K562 (cell line): ENCODE results near the gene HES3. TPM values are rescaled to one million over a fixed set of nuclear protein-coding genes. Genes with fewer than 3 reads are reported as not detected.

Source experiments
- ATAC-seq: fragments of 200-7000 bp; cut with Tn5 transposase; 3 replicates; pipeline ENCODE4 v1.9.1; 2020; ENCODE audit warnings: moderate library complexity
- BruUV-seq: library from RNA; stranded (reverse); fragments of 400-500 nt; replicated peaks from 2 replicates; lab custom pipeline; 2021; lab: Mats Ljungman, UMichigan
- CTCF ChIA-PET: fragments of 300-600 bp; formaldehyde crosslinking; extraction: SDS; loops from one replicate; lab custom pipeline; 2021; ENCODE audit warnings: low intra/inter-chr PET ratio; lab: Yijun Ruan, JAX
- POLR2A ChIA-PET: fragments of 300-600, 350-650 bp; sonication (Branson Sonifier 250); formaldehyde crosslinking; extraction: SDS; loops from one replicate; lab custom pipeline; 2021; ENCODE audit warnings: antibody characterized with exemption, inconsistent platforms; lab: Yijun Ruan, JAX
- DNase-seq, 4 experiments: peaks; one replicate each; pipeline versions ENCODE4 v3.0.0 to v3.0.0-alpha.2; 2011 to 2018; ENCODE audit warnings: low spot score in 3 of 4, mixed read lengths in 3 of 4; ENCODE audit errors: extremely low read depth in 1 of 4
- FAIRE-seq: peaks from 2 replicates; lab custom pipeline; 2011; peaks lifted over from hg19 to GRCh38; lab: Jason Lieb, UNC
- H2AFZ ChIP-seq: 2 replicates; pipeline ENCODE4 v1.6.0; 2011; ENCODE audit warnings: low read depth, low read length, control low read depth, inconsistent platforms
- H3K27ac ChIP-seq: fragments of 200-600 bp; 3 replicates; pipeline ENCODE4 v1.8.0; 2011; ENCODE audit warnings: low read depth, mild to moderate bottlenecking, control low read depth, inconsistent platforms, low read length, moderate library complexity, mixed read lengths; ENCODE audit errors: extremely low read depth
- H3K27me3 ChIP-seq, 2 experiments: fragments of 300-600 bp in 1 of 2; 2 replicates in 1 of 2; 3 replicates in 1 of 2; pipeline versions ENCODE4 v1.6.0 to v1.8.0; 2011; ENCODE audit warnings: inconsistent platforms in 2 of 2, low read length in 2 of 2, mild to moderate bottlenecking in 1 of 2, mixed read lengths in 1 of 2, moderate library complexity in 1 of 2; ENCODE audit not compliant: control insufficient read depth in 2 of 2, insufficient read depth in 2 of 2
- H3K36me3 ChIP-seq: fragments of 300-600 bp; 3 replicates; pipeline ENCODE4 v1.8.0; 2011; ENCODE audit warnings: mild to moderate bottlenecking, low read length, inconsistent platforms; ENCODE audit not compliant: control insufficient read depth, insufficient read depth
- H3K4me1 ChIP-seq, 2 experiments: fragments of 200-600 bp in 1 of 2; replicated peaks in 1 of 2; 2 replicates in 1 of 2; 3 replicates in 1 of 2; pipeline versions ENCODE4 v1.5.1 to v1.8.0; 2011; ENCODE audit warnings: inconsistent platforms in 2 of 2, low read length in 2 of 2, mild to moderate bottlenecking in 1 of 2, mixed read lengths in 1 of 2, moderate library complexity in 1 of 2; ENCODE audit not compliant: control insufficient read depth in 2 of 2, insufficient read depth in 2 of 2
- H3K4me2 ChIP-seq: 2 replicates; pipeline ENCODE4 v1.6.1; 2011; ENCODE audit warnings: low read length, control low read depth, inconsistent platforms, mixed read lengths; ENCODE audit not compliant: insufficient read depth
- H3K4me3 ChIP-seq: fragments of 200-600 bp; sonication (generic), shearing (Covaris generic); 2 replicates; pipeline ENCODE4 v1.5.1; 2016; ENCODE audit warnings: control low read depth, inconsistent platforms
- H3K79me2 ChIP-seq: fragments of 200-600 bp; 3 replicates; pipeline ENCODE4 v1.8.0; 2011; ENCODE audit warnings: low read length, inconsistent platforms; ENCODE audit not compliant: control insufficient read depth, insufficient read depth
- H3K9ac ChIP-seq, 2 experiments: 2 replicates each; pipeline versions ENCODE4 v1.6.0 to v1.6.1; 2011; ENCODE audit warnings: low read depth in 2 of 2, low read length in 2 of 2, control low read depth in 1 of 2, inconsistent platforms in 1 of 2, mild to moderate bottlenecking in 1 of 2, mixed read lengths in 1 of 2; ENCODE audit not compliant: insufficient read depth in 1 of 2
- H3K9me1 ChIP-seq: one replicate; pipeline ENCODE4 v1.6.0; 2011; ENCODE audit warnings: inconsistent platforms, mild to moderate bottlenecking, low read length, moderate library complexity; ENCODE audit not compliant: control insufficient read depth, insufficient read depth
- H3K9me3 ChIP-seq: replicated peaks from 2 replicates; pipeline ENCODE4 v1.5.1; 2011; ENCODE audit warnings: low read depth, low read length, inconsistent platforms; ENCODE audit not compliant: control insufficient read depth, insufficient read depth
- H4K20me1 ChIP-seq: replicated peaks from 2 replicates; pipeline ENCODE4 v1.6.1; 2011; ENCODE audit warnings: low read length, inconsistent platforms, mixed read lengths; ENCODE audit not compliant: control insufficient read depth, insufficient read depth
- KDM1A ChIP-seq, 2 experiments: fragments of 450-650 bp; IDR thresholded peaks; 2 replicates each; pipeline ENCODE4 v1.6.1; 2016; ENCODE audit warnings: mild to moderate bottlenecking in 2 of 2
- NR2C1 ChIP-seq, 2 experiments: fragments of 450-650 bp; IDR thresholded peaks; 2 replicates each; pipeline ENCODE4 v1.6.1; 2017; ENCODE audit warnings: mild to moderate bottlenecking in 2 of 2, antibody characterized with exemption in 1 of 2, inconsistent platforms in 1 of 2, missing compliant biosample characterization in 1 of 2, missing genetic modification characterization in 1 of 2
- RBM25 ChIP-seq: fragments of 200-400 bp; formaldehyde crosslinking; IDR thresholded peaks from 2 replicates; pipeline ENCODE4 v1.6.1; 2018; ENCODE audit warnings: low read length, low read depth, moderate library complexity; ENCODE audit not compliant: severe bottlenecking
- WGBS: fragments of 100-300 bp; shearing (Covaris generic); methylation state at CpG from one replicate; pipeline ENCODE4 v1.1.6; 2016; ENCODE audit warnings: low coverage, mixed read lengths; ENCODE audit not compliant: insufficient coverage; ENCODE audit errors: missing lambda C conversion rate; 5-methylcytosine and 5-hydroxymethylcytosine counted together
- in situ Hi-C: fragments of 300-500 bp; cut with MboI; formaldehyde crosslinking; loops from 4 replicates; pipeline ENCODE4 v1.15.0; 2018; ENCODE audit warnings: inconsistent platforms, mixed read lengths
- intact Hi-C: fragments of 100-400 bp; cut with micrococcal nuclease; formaldehyde crosslinking; loops from 2 replicates; pipeline ENCODE4 v1.14.2; 2022
- polyA plus RNA-seq, 8 experiments: library from polyadenylated mRNA; depleted of rRNA in 4 of 8; stranded (reverse) in 5 of 8; unstranded in 3 of 8; fragments of >200 nt; fragmentation: Nextera tagmentation in 2 of 8; fragmentation: Illumina TruSeq in 1 of 8; extraction: Ambion mirVana in 2 of 8; extraction: Trizol in 1 of 8; gene quantifications; 2 replicates each; pipeline versions ENCODE4 v1.2.1 to v1.2.3, GENCODE V29; 2011 to 2014; ENCODE audit warnings: inconsistent platforms in 1 of 8, missing spikeins in 1 of 8
- total RNA-seq, 7 experiments: library from RNA; depleted of rRNA in 6 of 7; stranded (reverse); fragments of >200 nt in 6 of 7; fragmentation: Illumina TruSeq in 2 of 7; extraction: Trizol in 2 of 7; gene quantifications; 2 replicates each; pipeline versions ENCODE4 v1.2.1 to v1.2.3, GENCODE V29; 2011 to 2021; ENCODE audit warnings: low replicate concordance in 1 of 7
- TF ChIP-seq, protein P1 (sequence below): sonication (generic); formaldehyde crosslinking; IDR thresholded peaks from 2 replicates; pipeline ENCODE4 v1.5.0; 2020; ENCODE audit warnings: missing genetic modification reagents

Gene HES3
- total and polyA plus RNA-seq, 9 of the 15 experiments (the other 6 are each of a cell fraction or from before 2014, with no cell fraction given): not detected

DNA sequence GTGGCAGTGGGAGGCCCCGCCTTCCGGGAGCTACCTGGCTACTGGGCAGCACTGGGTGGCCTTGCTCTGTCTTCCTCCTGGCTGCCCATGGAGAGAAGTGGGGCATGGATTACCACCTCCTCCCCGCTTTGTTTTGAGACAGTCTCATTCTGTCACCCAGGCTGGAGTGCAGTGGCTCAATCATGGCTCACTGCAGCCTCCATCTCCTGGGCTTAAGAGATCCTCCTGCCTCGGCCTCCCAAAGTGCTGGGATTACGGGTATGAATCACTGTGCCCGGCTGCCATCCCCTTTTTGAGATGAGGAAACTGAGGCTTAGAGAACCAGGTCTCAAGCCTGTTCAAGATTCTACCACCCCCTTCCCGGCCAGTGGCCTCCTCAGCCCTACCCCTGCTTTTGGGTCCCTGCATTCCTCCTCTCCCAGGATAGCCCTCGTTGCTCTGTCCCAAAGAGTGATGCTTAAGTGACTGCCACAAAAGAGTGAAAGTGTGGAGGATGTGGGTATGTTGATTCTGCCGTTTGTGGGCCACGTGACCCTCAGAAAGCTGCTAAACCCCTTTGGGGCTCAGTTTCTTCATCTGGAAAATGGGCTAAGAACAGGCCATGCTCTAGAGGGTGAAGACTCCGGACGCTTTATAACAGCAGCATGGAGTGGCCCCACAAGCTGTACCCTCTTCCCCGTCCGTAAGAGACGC lies 7.8 kb downstream of the HES3 start:
- no TSS peak for BruUV-seq
- H3K4me3 ChIP-seq: no peak overlapping the region
- peaks cover 53% of the 10 kb centered on the region for H4K20me1 ChIP-seq
- H3K27ac ChIP-seq: no peak overlapping the region
- in situ Hi-C loops (loop anchor here (25.0 kb wide), 1 partner anchor 960 kb away; no protein-coding TSS in a partner anchor), intact Hi-C loops (no loop called here)
- H3K27me3 ChIP-seq: peaks cover 17 to 62% of the 10 kb centered on the region in 2 experiments; a peak in 4 of 5 replicates
- H3K79me2 ChIP-seq: no peaks in the 10 kb centered on the region
- no peak overlapping the region for H2AFZ ChIP-seq
- WGBS: 20% methylated on average over 15 of the region's 15 CpGs
- H3K36me3 ChIP-seq: no peaks in the 10 kb centered on the region
- H3K4me2 ChIP-seq: no peak overlapping the region
- H3K9me1 ChIP-seq: peaks cover 10% of the 10 kb centered on the region
- DNase-seq (no peak), ATAC-seq (no peak), FAIRE-seq (no peak)
- no peak overlapping the region for H3K9ac ChIP-seq
- H3K4me1 ChIP-seq: peaks cover 0 to 45% of the 10 kb centered on the region in 2 experiments; a peak in 2 of 5 replicates
- CTCF ChIA-PET: interaction anchor here (0.6 to 2.4 kb wide), 2 partner anchors 91 to 395 kb away, joined by 3 to 10 read pairs; no protein-coding TSS in a partner anchor
- TF ChIP-seq, protein P1, sequence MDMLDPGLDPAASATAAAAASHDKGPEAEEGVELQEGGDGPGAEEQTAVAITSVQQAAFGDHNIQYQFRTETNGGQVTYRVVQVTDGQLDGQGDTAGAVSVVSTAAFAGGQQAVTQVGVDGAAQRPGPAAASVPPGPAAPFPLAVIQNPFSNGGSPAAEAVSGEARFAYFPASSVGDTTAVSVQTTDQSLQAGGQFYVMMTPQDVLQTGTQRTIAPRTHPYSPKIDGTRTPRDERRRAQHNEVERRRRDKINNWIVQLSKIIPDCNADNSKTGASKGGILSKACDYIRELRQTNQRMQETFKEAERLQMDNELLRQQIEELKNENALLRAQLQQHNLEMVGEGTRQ (CRISPR knock-in tag): 0 out of 2 replicates have a peak, but pooled peaks have one; percentile 21
- TF ChIP-seq RBM25 (peak; percentile 43), KDM1A (IDR thresholded peaks at IDR 0.05) (peak in 1 of 2 experiments; percentile 72; a peak in 2 of 4 replicates), NR2C1 (IDR thresholded peaks at IDR 0.05) (no peak), NR2C1 (tag; IDR thresholded peaks at IDR 0.05) (no peak)
- H3K9me3 ChIP-seq: no peaks in the 10 kb centered on the region
- POLR2A ChIA-PET: interaction anchor here (0.5 to 0.7 kb wide), 3 partner anchors 63 to 1012 kb away, joined by 3 to 4 read pairs (median 3); no protein-coding TSS in a partner anchor
